Measurements from ENCODE around the gene TRPV5. TPM values are rescaled to one million over a fixed set of nuclear protein-coding genes. Genes with fewer than 3 reads are reported as not detected.
"Not testable (repeated sequence)": the region's sequence is repeated elsewhere in the genome, so short reads cannot be mapped to it uniquely, and the experiment has no call there.

Gene TRPV5
- not detected for total RNA-seq

- Mint-ChIP-seq H3K9me3 (ENCODE audit: low read depth) (no peaks in the 10 kb centered on the region), H3K4me1 (no peaks in the 10 kb centered on the region)
- CTCF ChIA-PET, result interaction anchor here (0.6 to 0.7 kb wide), 2 partner anchors 15 to 36 kb away, joined by 3 read pairs; no protein-coding TSS in a partner anchor
Observed at GRCh38 chr7:142933624-142934023, at the start of gene TRPV5. TRPV5 (minus strand) TSS chr7:142933746; CDS start chr7:142933459, 287 bp downstream.

GRCh38 chr7:142978402-142978801 lies 44.9 kb upstream of the TRPV5 start:
- H3K27me3 Mint-ChIP-seq; H3K36me3 Mint-ChIP-seq (ENCODE audit: low read depth); DNase-seq; H3K4me1 Mint-ChIP-seq; H3K9me3 Mint-ChIP-seq (ENCODE audit: low read depth); ATAC-seq; intact Hi-C loops (cut with DNase I, micrococcal nuclease); H3K27ac Mint-ChIP-seq; POLR2A ChIA-PET; H3K4me3 Mint-ChIP-seq: not testable (repeated sequence)
- CTCF ChIA-PET, result interaction anchor here (0.6 kb wide), 1 partner anchor 409 kb away, joined by 3 read pairs; no protein-coding TSS in a partner anchor

More at GRCh38 chr7:142933624-142934023, at the start of gene TRPV5:
- Mint-ChIP-seq H3K27ac (no peak within 1 kb of the TSS), H3K27me3 (peaks cover 3% of the 10 kb centered on the region), H3K4me3 (no peak within 1 kb of the TSS), H3K36me3 (ENCODE audit: low read depth) (no peaks in the 10 kb centered on the region)
- POLR2A ChIA-PET, result no interaction called here
- no peak for DNase-seq
- no peak for ATAC-seq
- intact Hi-C loops (cut with DNase I, micrococcal nuclease), result no loop called here

GRCh38 chr7:142974626-142975025 lies 41.1 kb upstream of the TRPV5 start:
- Mint-ChIP-seq H3K27me3 (peaks cover 12% of the 10 kb centered on the region), H3K4me3 (no peak overlapping the region), H3K36me3 (ENCODE audit: low read depth) (no peaks in the 10 kb centered on the region), H3K4me1 (peaks cover 3% of the 10 kb centered on the region), H3K27ac (no peak overlapping the region), H3K9me3 (ENCODE audit: low read depth) (peaks cover 3% of the 10 kb centered on the region)
- ChIA-PET POLR2A (no interaction called here), CTCF (interaction anchor here (1.0 kb wide), 1 partner anchor 28 kb away, joined by 3 read pairs; no protein-coding TSS in a partner anchor)
- intact Hi-C loops (cut with DNase I, micrococcal nuclease), result no loop called here
- no peak for ATAC-seq
- no peak for DNase-seq

- ChIA-PET CTCF (interaction anchor here (1.4 kb wide), 1 partner anchor 32 kb away, joined by 4 read pairs; no protein-coding TSS in a partner anchor), POLR2A (no interaction called here)
- no peak overlapping the region for H3K27ac Mint-ChIP-seq
- no peak for DNase-seq
- peaks cover 22% of the 10 kb centered on the region for H3K27me3 Mint-ChIP-seq
- ATAC-seq, result no peak
- H3K9me3 Mint-ChIP-seq (ENCODE audit: low read depth), result no peaks in the 10 kb centered on the region
- no peaks in the 10 kb centered on the region for H3K36me3 Mint-ChIP-seq (ENCODE audit: low read depth)
- H3K4me1 Mint-ChIP-seq, result no peaks in the 10 kb centered on the region
- H3K4me3 Mint-ChIP-seq, result no peak overlapping the region
- intact Hi-C loops (cut with DNase I, micrococcal nuclease), result no loop called here
Observed at GRCh38 chr7:142969183-142969582, 35.6 kb upstream of the TRPV5 start.

- intact Hi-C loops (cut with DNase I, micrococcal nuclease), result no loop called here
- DNase-seq, result no peak
- no peak overlapping the region for H3K4me3 Mint-ChIP-seq
- H3K27ac Mint-ChIP-seq, result no peak overlapping the region
- no peak for ATAC-seq
- ChIA-PET CTCF (interaction anchor here (1.4 kb wide), 1 partner anchor 33 kb away, joined by 4 read pairs; no protein-coding TSS in a partner anchor), POLR2A (no interaction called here)
- no peaks in the 10 kb centered on the region for H3K9me3 Mint-ChIP-seq (ENCODE audit: low read depth)
- no peaks in the 10 kb centered on the region for H3K36me3 Mint-ChIP-seq (ENCODE audit: low read depth)
- H3K27me3 Mint-ChIP-seq, result peaks cover 25% of the 10 kb centered on the region
- no peaks in the 10 kb centered on the region for H3K4me1 Mint-ChIP-seq
Observed at GRCh38 chr7:142968229-142968628, 34.7 kb upstream of the TRPV5 start.

GRCh38 chr7:142964502-142965246 lies 31.1 kb upstream of the TRPV5 start:
- CTCF ChIA-PET, result interaction anchor here (0.5 to 1.5 kb wide), 4 partner anchors 13 to 250 kb away, joined by 3 to 4 read pairs (median 4); no protein-coding TSS in a partner anchor
- intact Hi-C loops (cut with DNase I, micrococcal nuclease), result no loop called here
- no peak for ATAC-seq
- no peak overlapping the region for H3K27ac Mint-ChIP-seq
- peaks cover 20% of the 10 kb centered on the region for H3K27me3 Mint-ChIP-seq
- no peaks in the 10 kb centered on the region for H3K4me1 Mint-ChIP-seq
- no peaks in the 10 kb centered on the region for H3K36me3 Mint-ChIP-seq (ENCODE audit: low read depth)
- POLR2A ChIA-PET, result no interaction called here
- DNase-seq, result no peak
- no peak overlapping the region for H3K4me3 Mint-ChIP-seq
- H3K9me3 Mint-ChIP-seq (ENCODE audit: low read depth), result no peaks in the 10 kb centered on the region

- Mint-ChIP-seq H3K27me3 (peaks cover 19% of the 10 kb centered on the region), H3K27ac (no peak overlapping the region), H3K4me1 (no peaks in the 10 kb centered on the region), H3K36me3 (ENCODE audit: low read depth) (no peaks in the 10 kb centered on the region), H3K4me3 (no peak overlapping the region), H3K9me3 (ENCODE audit: low read depth) (no peaks in the 10 kb centered on the region)
- intact Hi-C loops (cut with DNase I, micrococcal nuclease), result no loop called here
- CTCF ChIA-PET, result interaction anchor here (1.1 to 1.5 kb wide), 3 partner anchors 13 to 251 kb away, joined by 4 read pairs; no protein-coding TSS in a partner anchor
- POLR2A ChIA-PET, result no interaction called here
- DNase-seq, result no peak
- no peak for ATAC-seq
Observed at GRCh38 chr7:142963993-142964392, 30.4 kb upstream of the TRPV5 start.

- Mint-ChIP-seq H3K4me1 (no peaks in the 10 kb centered on the region), H3K27ac (no peak overlapping the region), H3K4me3 (no peak overlapping the region), H3K9me3 (ENCODE audit: low read depth) (no peaks in the 10 kb centered on the region), H3K36me3 (ENCODE audit: low read depth) (no peaks in the 10 kb centered on the region), H3K27me3 (peaks cover 12% of the 10 kb centered on the region)
- ATAC-seq, result no peak
- intact Hi-C loops (cut with DNase I, micrococcal nuclease), result no loop called here
- DNase-seq, result no peak
- ChIA-PET POLR2A (no interaction called here), CTCF (interaction anchor here (0.7 to 0.9 kb wide), 2 partner anchors 20 to 27 kb away, joined by 3 read pairs; no protein-coding TSS in a partner anchor)
Observed at GRCh38 chr7:142962991-142963390, 29.4 kb upstream of the TRPV5 start.

GRCh38 chr7:142961973-142962926 lies 28.7 kb upstream of the TRPV5 start, which contains the start of gene KEL:
KEL (minus strand) TSS chr7:142962363; CDS start chr7:142962206, 157 bp downstream.
- ATAC-seq (no peak), DNase-seq (no peak)
- Mint-ChIP-seq H3K27me3 (peaks cover 12% of the 10 kb centered on the region), H3K27ac (no peak within 1 kb of the TSS), H3K4me1 (no peaks in the 10 kb centered on the region), H3K36me3 (ENCODE audit: low read depth) (no peaks in the 10 kb centered on the region), H3K4me3 (no peak within 1 kb of the TSS), H3K9me3 (ENCODE audit: low read depth) (no peaks in the 10 kb centered on the region)
- POLR2A ChIA-PET, result no interaction called here
- intact Hi-C loops (cut with DNase I, micrococcal nuclease), result no loop called here
- CTCF ChIA-PET, result interaction anchor here (0.7 to 0.9 kb wide), 3 partner anchors 21 to 903 kb away, joined by 3 read pairs; no protein-coding TSS in a partner anchor

- Mint-ChIP-seq H3K27me3 (peaks cover 12% of the 10 kb centered on the region), H3K4me1 (no peaks in the 10 kb centered on the region), H3K36me3 (ENCODE audit: low read depth) (no peaks in the 10 kb centered on the region), H3K4me3 (no peak overlapping the region), H3K9me3 (ENCODE audit: low read depth) (peaks cover under 1% of the 10 kb centered on the region), H3K27ac (no peak overlapping the region)
- POLR2A ChIA-PET, result no interaction called here
- CTCF ChIA-PET, result interaction anchor here (0.6 to 1.0 kb wide), 5 partner anchors 39 to 902 kb away, joined by 3 to 4 read pairs (median 3); no protein-coding TSS in a partner anchor
- intact Hi-C loops (cut with DNase I, micrococcal nuclease), result no loop called here
- no peak for ATAC-seq
- DNase-seq, result no peak
Observed at GRCh38 chr7:142961595-142961972, 28.0 kb upstream of the TRPV5 start.

- intact Hi-C loops (cut with DNase I, micrococcal nuclease), result no loop called here
- POLR2A ChIA-PET, result interaction anchor here (0.5 kb wide), 1 partner anchor 47 kb away, joined by 12 read pairs; no protein-coding TSS in a partner anchor
- Mint-ChIP-seq H3K27me3 (peaks cover 12% of the 10 kb centered on the region), H3K9me3 (ENCODE audit: low read depth) (peaks cover 5% of the 10 kb centered on the region), H3K27ac (no peak overlapping the region), H3K4me1 (no peaks in the 10 kb centered on the region), H3K4me3 (no peak overlapping the region), H3K36me3 (ENCODE audit: low read depth) (no peaks in the 10 kb centered on the region)
- DNase-seq (no peak), ATAC-seq (no peak)
- CTCF ChIA-PET, result interaction anchor here (0.6 to 1.0 kb wide), 5 partner anchors 39 to 335 kb away, joined by 3 to 4 read pairs (median 3); no protein-coding TSS in a partner anchor
Observed at GRCh38 chr7:142960955-142961512, 27.5 kb upstream of the TRPV5 start.
